ENCODE data around the gene PAH.

PAH gene

GRCh38 chr12:102950107-102950949, 33.3 kb upstream of the PAH start:
- DNase-seq: no peak

- DNase-seq: peak; percentile 30
Observed at GRCh38 chr12:102948941-102949352, 31.9 kb upstream of the PAH start.

- DNase-seq: no peak
Observed at GRCh38 chr12:102946042-102946441, 29.0 kb upstream of the PAH start.

- no peak for DNase-seq
Observed at GRCh38 chr12:102939670-102940222, 22.7 kb upstream of the PAH start.

- DNase-seq: no peak
Observed at GRCh38 chr12:102939059-102939458, 22.0 kb upstream of the PAH start.

- DNase-seq: no peak
Observed at GRCh38 chr12:102933168-102933567, 16.1 kb upstream of the PAH start.

- no peak for DNase-seq
Observed at GRCh38 chr12:102927220-102927619, 10.2 kb upstream of the PAH start.

GRCh38 chr12:102921240-102921639, 4.2 kb upstream of the PAH start:
- no peak for DNase-seq

GRCh38 chr12:102920271-102920670, 3.2 kb upstream of the PAH start:
- no peak for DNase-seq

- DNase-seq: no peak
Observed at GRCh38 chr12:102918840-102919239, 1.8 kb upstream of the PAH start.

- no peak for DNase-seq
Observed at GRCh38 chr12:102916252-102917025, 605 bp downstream of the PAH start.

- no peak for DNase-seq
Observed at GRCh38 chr12:102913453-102914226, 3.4 kb downstream of the PAH start.

- DNase-seq: no peak
Observed at GRCh38 chr12:102912258-102912657, 4.8 kb downstream of the PAH start.

GRCh38 chr12:102911320-102911719, 5.7 kb downstream of the PAH start:
- no peak for DNase-seq

GRCh38 chr12:102910792-102911191, 6.3 kb downstream of the PAH start:
- no peak for DNase-seq

GRCh38 chr12:102910137-102910536, 6.9 kb downstream of the PAH start:
- no peak for DNase-seq

GRCh38 chr12:102907918-102908317, 9.1 kb downstream of the PAH start:
- DNase-seq: no peak

- DNase-seq: no peak
Observed at GRCh38 chr12:102905229-102905628, 11.8 kb downstream of the PAH start.

GRCh38 chr12:102903337-102904007, 13.6 kb downstream of the PAH start:
- no peak for DNase-seq

GRCh38 chr12:102902093-102902492, 15.0 kb downstream of the PAH start:
- no peak for DNase-seq

GRCh38 chr12:102900389-102900788, 16.7 kb downstream of the PAH start:
- no peak for DNase-seq

GRCh38 chr12:102896067-102896466, 21.0 kb downstream of the PAH start:
- DNase-seq: no peak

GRCh38 chr12:102891756-102892155, 25.3 kb downstream of the PAH start:
- DNase-seq: no peak
